ENCODE measurements around the gene C10orf53. TPM values are rescaled to one million over a fixed set of nuclear protein-coding genes. Genes with fewer than 3 reads are reported as not detected.

Gene C10orf53
- not detected in 2 replicates for total RNA-seq (2022)
- not detected for Bru-seq, nascent RNA
- BruChase-seq, experiment 1, labeled RNA remaining after a 6-hour chase, result not detected
- not detected for BruChase-seq, experiment 2, labeled RNA remaining after a 2-hour chase
- long read RNA-seq, result 0 reads

- intact Hi-C loops (cut with micrococcal nuclease), result no loop called here
- Mint-ChIP-seq H3K9me3 (ENCODE audit: unreplicated experiment) (no peaks in the 10 kb centered on the region), H3K4me3 (ENCODE audit: unreplicated experiment) (no peak within 1 kb of the TSS), H3K27ac (ENCODE audit: low read depth, unreplicated experiment) (no peak within 1 kb of the TSS), H3K36me3 (ENCODE audit: insufficient read depth, unreplicated experiment) (no peaks in the 10 kb centered on the region), H3K4me1 (ENCODE audit: insufficient read depth, unreplicated experiment) (no peaks in the 10 kb centered on the region), H3K27me3 (ENCODE audit: insufficient read depth, unreplicated experiment) (peaks cover 66% of the 10 kb centered on the region)
- no TSS peak for BruUV-seq (replicated peaks)
- POLR2A ChIA-PET, result no interaction called here
- CTCF ChIA-PET, result no interaction called here
- no peak for TF ChIP-seq CTCF (IDR thresholded peaks at IDR 0.05; ENCODE audit: unreplicated experiment)
- DNase-seq (ENCODE audit: unreplicated experiment), result no peak
Measured at GRCh38 chr10:49679480-49679893, at the start of gene C10orf53. TSS of gene C10orf53 (plus strand) at chr10:49679651. CDS start at chr10:49679698, 47 bp downstream.

- no peaks in the 10 kb centered on the region for H3K36me3 Mint-ChIP-seq (ENCODE audit: insufficient read depth, unreplicated experiment)
- H3K4me3 Mint-ChIP-seq (ENCODE audit: unreplicated experiment), result no peak overlapping the region
- BruUV-seq (replicated peaks), result no TSS peak
- no peak overlapping the region for H3K27ac Mint-ChIP-seq (ENCODE audit: low read depth, unreplicated experiment)
- H3K9me3 Mint-ChIP-seq (ENCODE audit: unreplicated experiment), result no peaks in the 10 kb centered on the region
- TF ChIP-seq CTCF (IDR thresholded peaks at IDR 0.05; ENCODE audit: unreplicated experiment), result no peak
- peaks cover 11% of the 10 kb centered on the region for H3K27me3 Mint-ChIP-seq (ENCODE audit: insufficient read depth, unreplicated experiment)
- intact Hi-C loops (cut with micrococcal nuclease), result no loop called here
- ChIA-PET CTCF (no interaction called here), POLR2A (interaction anchor here (0.6 kb wide), 1 partner anchor 210 kb away, joined by 3 read pairs; no protein-coding TSS in a partner anchor)
- H3K4me1 Mint-ChIP-seq (ENCODE audit: insufficient read depth, unreplicated experiment), result peaks cover 5% of the 10 kb centered on the region
- DNase-seq (ENCODE audit: unreplicated experiment), result no peak
Measured at GRCh38 chr10:49631975-49632374, 47.5 kb upstream of the C10orf53 start.

- no peak for TF ChIP-seq CTCF (IDR thresholded peaks at IDR 0.05; ENCODE audit: unreplicated experiment)
- peak; percentile 26 for DNase-seq (ENCODE audit: unreplicated experiment)
- Mint-ChIP-seq H3K9me3 (ENCODE audit: unreplicated experiment) (no peaks in the 10 kb centered on the region), H3K4me1 (ENCODE audit: insufficient read depth, unreplicated experiment) (no peaks in the 10 kb centered on the region), H3K27me3 (ENCODE audit: insufficient read depth, unreplicated experiment) (peaks cover 17% of the 10 kb centered on the region), H3K36me3 (ENCODE audit: insufficient read depth, unreplicated experiment) (no peaks in the 10 kb centered on the region), H3K27ac (ENCODE audit: low read depth, unreplicated experiment) (no peak overlapping the region), H3K4me3 (ENCODE audit: unreplicated experiment) (no peak overlapping the region)
- POLR2A ChIA-PET, result no interaction called here
- intact Hi-C loops (cut with micrococcal nuclease), result no loop called here
- CTCF ChIA-PET, result no interaction called here
- BruUV-seq (replicated peaks), result no TSS peak
Measured at GRCh38 chr10:49632406-49633317, 46.8 kb upstream of the C10orf53 start.

GRCh38 chr10:49633327-49634068 lies 46.0 kb upstream of the C10orf53 start:
- no peak for TF ChIP-seq CTCF (IDR thresholded peaks at IDR 0.05; ENCODE audit: unreplicated experiment)
- no peaks in the 10 kb centered on the region for H3K9me3 Mint-ChIP-seq (ENCODE audit: unreplicated experiment)
- H3K36me3 Mint-ChIP-seq (ENCODE audit: insufficient read depth, unreplicated experiment), result no peaks in the 10 kb centered on the region
- ChIA-PET CTCF (interaction anchor here (0.8 kb wide), 1 partner anchor 17 kb away, joined by 3 read pairs; no protein-coding TSS in a partner anchor), POLR2A (no interaction called here)
- no peak overlapping the region for H3K4me3 Mint-ChIP-seq (ENCODE audit: unreplicated experiment)
- BruUV-seq (replicated peaks), result no TSS peak
- no peak overlapping the region for H3K27ac Mint-ChIP-seq (ENCODE audit: low read depth, unreplicated experiment)
- H3K4me1 Mint-ChIP-seq (ENCODE audit: insufficient read depth, unreplicated experiment), result no peaks in the 10 kb centered on the region
- intact Hi-C loops (cut with micrococcal nuclease), result no loop called here
- no peak for DNase-seq (ENCODE audit: unreplicated experiment)
- H3K27me3 Mint-ChIP-seq (ENCODE audit: insufficient read depth, unreplicated experiment), result peaks cover 26% of the 10 kb centered on the region

Data from MCF 10A (cell line).